OCI-LY1 (cell line): Measurements from ENCODE around the gene LCN12.

Source experiments
- H2AFZ ChIP-seq: fragments of 200-600 bp; sonication (generic), shearing (Covaris generic); 2 replicates; pipeline ENCODE4 v1.6.0; 2014; ENCODE audit warnings: antibody characterized with exemption, mild to moderate bottlenecking, low read length
- H3F3A ChIP-seq: fragments of 200-600 bp; sonication (generic), shearing (Covaris generic); 2 replicates; pipeline ENCODE4 v1.6.0; 2014; ENCODE audit warnings: mild to moderate bottlenecking, antibody characterized with exemption, low read length, moderate library complexity; ENCODE audit not compliant: insufficient read depth
- H3K27ac ChIP-seq: fragments of 200-600 bp; sonication (generic); 2 replicates; pipeline ENCODE4 v1.5.1; 2014; ENCODE audit warnings: low read length, mixed run types, mild to moderate bottlenecking, low read depth; ENCODE audit not compliant: poor library complexity, severe bottlenecking
- H3K27me3 ChIP-seq: fragments of 200-600 bp; sonication (generic); 2 replicates; pipeline ENCODE4 v1.6.0; 2014; ENCODE audit warnings: antibody characterized with exemption, mild to moderate bottlenecking, low read length, moderate library complexity; ENCODE audit not compliant: insufficient read depth
- H3K36me3 ChIP-seq: fragments of 200-600 bp; sonication (generic); 2 replicates; pipeline ENCODE4 v1.6.1; 2014; ENCODE audit warnings: mild to moderate bottlenecking, antibody characterized with exemption, low read length, moderate library complexity, mixed read lengths; ENCODE audit not compliant: insufficient read depth
- H3K4me1 ChIP-seq: fragments of 200-600 bp; sonication (generic); 2 replicates; pipeline ENCODE4 v1.5.1; 2014; ENCODE audit warnings: mild to moderate bottlenecking, low read length, moderate library complexity; ENCODE audit not compliant: insufficient read depth, severe bottlenecking
- H3K4me2 ChIP-seq: fragments of 200-600 bp; sonication (generic), shearing (Covaris generic); 2 replicates; pipeline ENCODE4 v1.6.1; 2014; ENCODE audit warnings: low read length
- H3K4me3 ChIP-seq: fragments of 200-600 bp; sonication (generic); 2 replicates; pipeline ENCODE4 v1.5.1; 2014; ENCODE audit warnings: low read length, low read depth, mild to moderate bottlenecking, mixed read lengths; ENCODE audit not compliant: poor library complexity, severe bottlenecking
- H3K79me2 ChIP-seq: fragments of 200-600 bp; shearing (Covaris generic); 2 replicates; pipeline ENCODE4 v1.6.1; 2016; ENCODE audit warnings: mixed run types, low read length, mixed read lengths; ENCODE audit not compliant: insufficient read depth
- H3K9ac ChIP-seq: fragments of 200-600 bp; sonication (generic), shearing (Covaris generic); 2 replicates; pipeline ENCODE4 v1.6.1; 2014; ENCODE audit warnings: mild to moderate bottlenecking, low read length, mixed read lengths
- H3K9me2 ChIP-seq: fragments of 200-600 bp; sonication (generic), shearing (Covaris generic); 2 replicates; pipeline ENCODE4 v1.6.1; 2014; ENCODE audit warnings: low read depth, mild to moderate bottlenecking, low read length, mixed read lengths
- H3K9me3 ChIP-seq: fragments of 200-600 bp; shearing (Covaris generic); 2 replicates; pipeline ENCODE4 v1.6.1; 2014; ENCODE audit warnings: low read length, mixed read lengths
- H4K20me1 ChIP-seq: fragments of 200-600 bp; sonication (generic), shearing (Covaris generic); 2 replicates; pipeline ENCODE4 v1.6.0; 2016; ENCODE audit warnings: mild to moderate bottlenecking, low read length; ENCODE audit not compliant: insufficient read depth
- EZH2 ChIP-seq: fragments of 200-600 bp; sonication (generic), shearing (Covaris generic); IDR thresholded peaks from 2 replicates; pipeline ENCODE4 v1.8.0; 2017; ENCODE audit warnings: borderline replicate concordance, mixed run types, mild to moderate bottlenecking, antibody characterized with exemption, low read length, moderate library complexity, mixed read lengths
- TF ChIP-seq, protein P1 (sequence below): fragments of 200-600 bp; sonication (generic), shearing (Covaris generic); IDR thresholded peaks from 2 replicates; pipeline ENCODE4 v1.5.1; 2017; ENCODE audit warnings: mild to moderate bottlenecking, antibody characterized with exemption, low read length, moderate library complexity, mixed read lengths

LCN12 gene

DNA sequence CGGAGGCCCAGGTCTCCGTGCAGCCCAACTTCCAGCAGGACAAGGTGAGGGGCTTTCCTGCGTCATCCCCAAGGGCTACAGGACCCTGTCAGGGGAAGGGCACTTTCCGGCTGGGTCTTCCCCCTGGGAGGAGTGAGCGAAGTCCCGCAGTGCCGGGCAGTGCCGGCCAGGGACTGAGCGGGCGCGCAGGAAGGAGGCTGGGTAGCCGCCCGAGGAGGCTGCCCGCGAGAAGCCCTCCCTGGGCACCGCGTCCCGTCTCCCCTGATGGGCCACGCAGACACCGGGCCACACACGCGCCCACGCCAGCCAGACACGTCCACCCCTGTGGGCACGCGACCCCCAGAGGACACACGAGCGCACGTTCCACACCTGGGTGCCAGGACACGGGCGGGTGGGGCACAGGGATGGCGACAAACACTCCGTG is 25.6 kb downstream of the LCN12 start:
- Histone ChIP-seq H3K27me3 (peaks cover 9% of the 10 kb centered on the region; the same call in 1 of the 2 replicates), H2AFZ (no peak overlapping the region), H3K4me2 (no peak overlapping the region), H3K27ac (no peak overlapping the region), H3K9ac (no peak overlapping the region), H3K9me3 (no peaks in the 10 kb centered on the region), H3K36me3 (no peaks in the 10 kb centered on the region), H3F3A (no peaks in the 10 kb centered on the region), H3K4me1 (no peaks in the 10 kb centered on the region), H3K9me2 (no peaks in the 10 kb centered on the region), H4K20me1 (no peaks in the 10 kb centered on the region), H3K79me2 (no peaks in the 10 kb centered on the region), H3K4me3 (no peak overlapping the region)
- TF ChIP-seq EZH2, result no peak
- TF ChIP-seq, protein P1, sequence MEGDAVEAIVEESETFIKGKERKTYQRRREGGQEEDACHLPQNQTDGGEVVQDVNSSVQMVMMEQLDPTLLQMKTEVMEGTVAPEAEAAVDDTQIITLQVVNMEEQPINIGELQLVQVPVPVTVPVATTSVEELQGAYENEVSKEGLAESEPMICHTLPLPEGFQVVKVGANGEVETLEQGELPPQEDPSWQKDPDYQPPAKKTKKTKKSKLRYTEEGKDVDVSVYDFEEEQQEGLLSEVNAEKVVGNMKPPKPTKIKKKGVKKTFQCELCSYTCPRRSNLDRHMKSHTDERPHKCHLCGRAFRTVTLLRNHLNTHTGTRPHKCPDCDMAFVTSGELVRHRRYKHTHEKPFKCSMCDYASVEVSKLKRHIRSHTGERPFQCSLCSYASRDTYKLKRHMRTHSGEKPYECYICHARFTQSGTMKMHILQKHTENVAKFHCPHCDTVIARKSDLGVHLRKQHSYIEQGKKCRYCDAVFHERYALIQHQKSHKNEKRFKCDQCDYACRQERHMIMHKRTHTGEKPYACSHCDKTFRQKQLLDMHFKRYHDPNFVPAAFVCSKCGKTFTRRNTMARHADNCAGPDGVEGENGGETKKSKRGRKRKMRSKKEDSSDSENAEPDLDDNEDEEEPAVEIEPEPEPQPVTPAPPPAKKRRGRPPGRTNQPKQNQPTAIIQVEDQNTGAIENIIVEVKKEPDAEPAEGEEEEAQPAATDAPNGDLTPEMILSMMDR, result no peak

DNA sequence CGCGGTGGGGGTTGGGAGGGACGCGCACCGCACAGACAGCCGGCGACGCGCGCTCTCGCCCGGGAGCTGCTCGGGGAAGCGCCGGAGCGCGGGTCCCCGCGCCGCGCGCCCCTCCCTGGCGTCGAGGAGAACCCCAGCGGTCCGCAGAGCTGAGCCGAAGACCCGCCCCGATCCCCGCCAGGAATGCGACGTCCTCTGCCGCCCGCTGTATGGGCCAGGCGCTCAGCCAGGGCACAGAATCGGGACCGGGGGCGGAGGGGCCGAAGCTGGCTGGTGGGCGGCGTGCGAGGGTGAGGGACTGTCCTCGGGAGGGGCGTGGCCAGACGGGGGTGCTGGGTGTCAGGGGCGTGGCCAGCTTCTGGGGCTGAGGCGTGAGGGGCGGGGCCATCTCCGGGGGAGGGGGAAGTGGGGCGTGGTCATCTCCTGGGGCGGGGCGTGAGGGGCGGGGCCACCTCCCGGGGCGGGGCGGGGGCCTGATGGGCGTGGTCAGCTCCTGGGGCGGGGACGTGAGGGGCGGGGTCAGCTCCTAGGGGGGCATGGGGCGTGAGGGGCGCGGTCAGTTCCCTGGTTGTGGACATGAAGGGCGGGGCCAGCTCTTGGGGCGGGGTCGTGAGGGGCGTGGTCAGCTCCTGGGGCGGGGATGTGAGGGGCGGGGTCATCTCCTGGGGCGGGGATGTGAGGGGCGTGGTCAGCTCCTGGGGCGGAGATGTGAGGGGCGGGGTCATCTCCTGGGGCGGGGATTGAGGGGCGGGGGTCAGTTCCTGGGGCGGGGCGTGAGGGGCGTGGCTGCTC is 26.2 kb downstream of the LCN12 start:
- Histone ChIP-seq H3F3A (no peaks in the 10 kb centered on the region), H3K4me1 (no peaks in the 10 kb centered on the region), H3K9me3 (no peaks in the 10 kb centered on the region), H3K4me2 (no peak overlapping the region), H3K27me3 (peaks cover 5% of the 10 kb centered on the region), H3K9ac (no peak overlapping the region), H2AFZ (no peak overlapping the region), H3K36me3 (no peaks in the 10 kb centered on the region), H3K4me3 (no peak overlapping the region), H4K20me1 (no peaks in the 10 kb centered on the region), H3K9me2 (no peaks in the 10 kb centered on the region), H3K27ac (no peak overlapping the region), H3K79me2 (no peaks in the 10 kb centered on the region)
- TF ChIP-seq, protein P1, result no peak
- no peak for TF ChIP-seq EZH2

DNA sequence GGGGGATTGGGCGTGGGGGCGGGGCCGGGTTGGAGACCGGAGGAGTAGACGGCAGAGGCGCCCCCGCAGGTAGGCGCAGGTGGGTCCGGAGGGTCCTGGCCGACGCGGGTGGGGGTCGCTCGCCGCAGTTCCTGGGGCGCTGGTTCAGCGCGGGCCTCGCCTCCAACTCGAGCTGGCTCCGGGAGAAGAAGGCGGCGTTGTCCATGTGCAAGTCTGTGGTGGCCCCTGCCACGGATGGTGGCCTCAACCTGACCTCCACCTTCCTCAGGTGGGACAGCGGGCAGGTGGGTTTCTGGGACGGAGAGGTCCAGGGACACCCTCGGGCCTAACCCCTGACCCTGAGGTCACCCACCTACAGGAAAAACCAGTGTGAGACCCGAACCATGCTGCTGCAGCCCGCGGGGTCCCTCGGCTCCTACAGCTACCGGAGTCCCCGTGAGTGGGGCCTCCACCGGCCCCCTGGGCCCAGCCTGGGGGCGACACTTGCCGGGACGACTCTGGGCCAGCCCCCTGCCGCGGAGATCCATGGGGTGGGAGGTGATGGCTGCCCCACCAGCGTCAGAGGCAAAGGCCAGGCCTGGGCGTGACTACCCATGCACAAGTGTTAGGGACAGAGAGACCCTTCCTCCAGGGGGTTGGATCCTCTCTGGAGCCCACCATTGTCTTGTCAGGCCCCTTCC is 26.9 kb downstream of the LCN12 start:
- Histone ChIP-seq H3K9me2 (no peaks in the 10 kb centered on the region), H3F3A (no peaks in the 10 kb centered on the region), H3K4me3 (no peak overlapping the region), H3K4me1 (no peaks in the 10 kb centered on the region), H3K9me3 (no peaks in the 10 kb centered on the region), H3K27ac (no peak overlapping the region), H3K4me2 (no peak overlapping the region), H3K27me3 (peaks cover 4% of the 10 kb centered on the region), H3K9ac (no peak overlapping the region), H4K20me1 (no peaks in the 10 kb centered on the region), H2AFZ (no peak overlapping the region), H3K79me2 (no peaks in the 10 kb centered on the region), H3K36me3 (no peaks in the 10 kb centered on the region)
- TF ChIP-seq EZH2, result no peak
- TF ChIP-seq, protein P1, result no peak
